Measurements from ENCODE around the gene SLC25A11. TPM values are rescaled to one million over a fixed set of nuclear protein-coding genes. Genes with fewer than 3 reads are reported as not detected.
"Not testable (repeated sequence)": the region's sequence is repeated elsewhere in the genome, so short reads cannot be mapped to it uniquely, and the experiment has no call there.

The SLC25A11 gene
- total RNA-seq, 1 donor from 2014 or later, result 208 TPM

- intact Hi-C loops (cut with DNase I), result no loop called here
- ATAC-seq (ENCODE audit: poor library complexity), result no peak
- DNase-seq, result no peak
Measured at GRCh38 chr17:4933646-4934045, 6.2 kb downstream of the SLC25A11 start.

DNA sequence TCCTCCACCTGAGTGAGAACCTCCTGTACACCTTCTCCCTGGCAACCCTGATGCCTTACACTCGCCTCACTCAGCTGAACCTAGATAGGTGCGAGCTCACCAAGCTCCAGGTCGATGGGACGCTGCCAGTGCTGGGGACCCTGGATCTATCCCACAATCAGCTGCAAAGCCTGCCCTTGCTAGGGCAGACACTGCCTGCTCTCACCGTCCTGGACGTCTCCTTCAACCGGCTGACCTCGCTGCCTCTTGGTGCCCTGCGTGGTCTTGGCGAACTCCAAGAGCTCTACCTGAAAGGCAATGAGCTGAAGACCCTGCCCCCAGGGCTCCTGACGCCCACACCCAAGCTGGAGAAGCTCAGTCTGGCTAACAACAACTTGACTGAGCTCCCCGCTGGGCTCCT lies 7.1 kb downstream of the SLC25A11 start:
- DNase-seq (no peak), ATAC-seq (ENCODE audit: poor library complexity) (no peak)
- intact Hi-C loops (cut with DNase I), result no loop called here

DNA sequence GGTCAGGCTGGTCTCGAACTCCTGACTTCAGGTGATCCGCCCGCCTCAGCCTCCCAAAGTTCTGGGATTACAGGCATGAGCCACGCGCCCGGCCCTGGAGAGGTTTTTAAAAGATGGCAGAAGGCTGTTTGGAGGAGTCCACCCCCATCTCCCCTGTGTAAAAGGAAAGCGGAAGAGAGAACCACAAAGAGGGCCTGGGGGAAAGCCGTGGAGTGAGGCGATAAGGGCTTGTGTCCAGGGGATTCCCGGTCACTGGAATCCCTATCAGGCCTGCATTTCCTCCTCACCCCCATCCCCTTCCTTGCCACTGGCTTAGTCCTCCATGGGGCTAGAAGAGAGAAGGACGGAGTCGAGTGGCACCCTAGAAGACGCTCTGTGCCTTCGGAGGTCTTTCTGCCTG lies 7.9 kb downstream of the SLC25A11 start, which contains the start of gene GP1BA:
Gene GP1BA, plus strand, starts transcription at position 315 of the 400 bp plus-strand sequence. CDS start 328 bp downstream, outside the sequence.
- ATAC-seq (ENCODE audit: poor library complexity) (no peak), DNase-seq (no peak)
- intact Hi-C loops (cut with DNase I), result no loop called here

GRCh38 chr17:4928881-4929280 lies 11.0 kb downstream of the SLC25A11 start:
- intact Hi-C loops (cut with DNase I), result no loop called here
- no peak for ATAC-seq (ENCODE audit: poor library complexity)
- no peak for DNase-seq

DNA sequence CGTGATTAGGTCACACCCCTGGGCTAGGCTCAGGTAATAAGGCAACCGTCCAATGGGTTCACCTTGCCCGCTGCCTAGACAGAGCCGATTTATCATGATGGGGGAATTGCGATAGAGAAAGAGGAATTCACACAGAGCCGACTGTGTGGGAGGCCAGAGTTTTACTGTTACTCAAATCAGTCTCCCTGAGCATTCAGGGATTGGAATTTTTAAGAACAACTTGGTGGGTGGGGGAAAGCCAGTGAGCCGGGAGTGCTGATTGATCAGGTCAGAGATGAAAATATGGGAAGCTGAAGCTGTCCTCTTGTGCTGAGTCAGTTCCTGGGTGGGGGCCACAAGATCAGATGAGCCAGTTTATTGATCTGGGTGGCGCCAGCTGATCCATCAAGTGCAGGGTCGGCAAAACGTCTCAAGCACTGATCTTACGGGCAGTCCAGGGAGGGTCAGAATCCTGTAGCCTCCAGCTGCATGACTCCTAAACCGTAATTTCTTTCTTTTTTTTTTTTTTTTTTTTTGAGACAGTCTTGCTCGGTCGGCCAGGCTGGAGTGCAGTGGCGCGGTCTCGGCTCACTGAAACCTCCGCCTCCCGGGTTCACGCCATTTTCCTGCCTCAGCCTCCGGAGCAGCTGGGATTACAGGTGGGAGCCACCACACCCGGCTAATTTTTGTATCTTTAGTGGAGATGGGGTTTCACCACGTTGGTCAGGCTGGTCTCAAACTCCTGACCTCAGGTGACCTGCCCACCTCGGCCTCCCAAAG lies 13.1 kb downstream of the SLC25A11 start:
- ATAC-seq (ENCODE audit: poor library complexity); intact Hi-C loops (cut with DNase I); DNase-seq: not testable (repeated sequence)

DNA sequence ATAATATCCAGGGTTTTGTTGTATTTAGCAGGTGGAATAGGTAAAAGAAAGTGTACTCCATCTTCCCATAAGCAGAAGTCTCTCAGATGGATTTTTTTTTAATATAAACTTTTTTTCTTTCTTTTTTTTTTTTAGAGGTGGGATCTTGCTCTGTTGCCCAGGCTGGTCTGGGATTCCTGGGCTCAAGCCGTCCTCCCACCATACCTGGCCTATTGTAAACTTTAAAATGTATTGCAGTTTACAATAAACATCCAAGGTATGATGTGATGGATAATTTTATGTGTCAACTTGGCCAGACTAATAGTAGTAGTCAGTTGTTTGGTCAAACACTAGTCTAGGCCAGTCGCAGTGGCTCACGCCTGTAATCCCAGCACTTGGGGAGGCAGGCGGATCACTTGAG lies 18.5 kb downstream of the SLC25A11 start:
- no peak for DNase-seq
- ATAC-seq (ENCODE audit: poor library complexity), result no peak
- intact Hi-C loops (cut with DNase I), result no loop called here

DNA sequence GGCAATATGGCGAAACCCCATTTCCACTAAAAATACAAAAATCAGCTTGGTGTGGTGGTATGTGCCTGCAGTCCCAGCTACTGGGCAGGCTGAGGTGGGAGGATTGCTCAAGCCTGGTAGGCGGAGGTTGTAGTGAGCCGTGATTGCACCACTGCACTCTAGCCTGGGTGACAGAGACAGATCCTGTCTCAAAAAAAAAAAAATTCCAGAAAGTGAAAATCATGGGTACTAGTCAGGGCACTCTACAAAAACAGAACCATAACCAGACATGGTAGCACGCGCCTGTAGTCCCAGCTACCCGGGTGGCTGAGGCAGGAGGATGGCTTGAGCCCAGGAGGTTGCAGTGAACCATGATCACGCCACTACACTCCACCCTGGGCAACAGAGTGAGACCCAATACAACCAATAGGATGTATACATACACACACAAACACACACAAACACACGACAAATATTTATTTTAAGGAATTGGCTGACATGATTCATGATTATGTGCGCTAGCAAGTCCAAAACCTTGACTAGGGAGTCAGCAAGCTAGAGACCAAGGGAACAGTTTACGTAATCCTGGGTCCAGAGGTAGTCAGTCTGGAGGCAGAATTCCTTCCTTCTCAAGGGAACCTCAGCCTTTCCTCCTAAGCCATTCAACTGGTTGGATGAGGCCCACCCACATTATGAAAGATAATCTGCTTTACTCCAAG lies 19.3 kb downstream of the SLC25A11 start:
- intact Hi-C loops (cut with DNase I), result no loop called here
- ATAC-seq (ENCODE audit: poor library complexity) (no peak), DNase-seq (no peak)

DNA sequence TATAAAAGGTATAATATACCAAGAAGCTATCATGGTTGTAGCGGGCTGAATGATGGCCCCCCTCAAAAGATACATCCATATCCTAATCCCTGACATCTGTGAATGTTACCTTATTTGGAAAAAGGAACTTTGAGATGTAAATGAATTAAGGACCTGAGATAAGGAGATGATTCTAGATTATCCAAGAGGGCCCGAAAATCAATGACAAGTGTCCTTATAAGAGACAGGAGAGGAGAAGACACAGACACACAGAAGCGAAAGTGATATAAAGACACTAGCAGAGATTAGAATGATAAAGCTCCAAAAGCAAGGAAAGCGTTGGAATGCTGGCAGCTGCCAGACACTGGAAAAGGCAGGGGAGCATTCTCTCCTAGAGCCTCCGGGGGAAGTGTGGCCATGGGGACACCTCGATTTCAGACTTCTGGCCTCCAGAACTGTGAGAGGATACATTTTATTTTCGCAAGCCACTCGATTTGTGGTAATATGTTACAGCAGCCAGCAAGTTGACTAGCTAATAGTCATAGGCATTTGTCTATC lies 20.3 kb downstream of the SLC25A11 start:
- intact Hi-C loops (cut with DNase I), result no loop called here
- DNase-seq, result no peak

GRCh38 chr17:4914551-4914950 lies 25.3 kb downstream of the SLC25A11 start:
- intact Hi-C loops (cut with DNase I); DNase-seq; ATAC-seq (ENCODE audit: poor library complexity): not testable (repeated sequence)

More for the DNA sequence above, 20.3 kb downstream of the SLC25A11 start:
- ATAC-seq (ENCODE audit: poor library complexity), result no peak

DNA sequence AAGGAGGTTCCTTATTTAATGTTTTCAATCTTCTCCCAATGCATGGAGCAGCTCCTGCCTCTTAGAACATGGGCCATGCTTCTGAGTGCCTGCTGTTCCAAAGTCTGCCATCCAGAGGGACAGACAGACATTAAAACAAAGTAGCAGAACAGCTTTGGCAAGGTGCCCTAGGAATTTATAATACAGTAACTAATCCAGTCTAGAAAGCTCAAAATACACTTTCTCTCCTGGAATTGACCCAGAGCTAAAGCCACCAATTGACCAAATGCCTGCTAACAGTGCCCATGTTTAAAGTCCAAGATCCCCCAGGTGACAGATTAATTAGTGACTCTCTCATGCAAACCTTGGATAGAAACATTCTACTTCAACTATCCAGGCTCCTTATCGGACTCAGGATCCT lies 25.9 kb downstream of the SLC25A11 start:
- no peak for ATAC-seq (ENCODE audit: poor library complexity)
- DNase-seq, result no peak
- intact Hi-C loops (cut with DNase I), result no loop called here

- peak; percentile 98 for ATAC-seq (ENCODE audit: poor library complexity)
- intact Hi-C loops (cut with DNase I), result loop anchor here (5.0 kb wide), 2 partner anchors 73 to 153 kb away; no protein-coding TSS in a partner anchor
- peak; percentile 94 for DNase-seq
Measured at GRCh38 chr17:4908711-4909496, 30.9 kb downstream of the SLC25A11 start.

DNA sequence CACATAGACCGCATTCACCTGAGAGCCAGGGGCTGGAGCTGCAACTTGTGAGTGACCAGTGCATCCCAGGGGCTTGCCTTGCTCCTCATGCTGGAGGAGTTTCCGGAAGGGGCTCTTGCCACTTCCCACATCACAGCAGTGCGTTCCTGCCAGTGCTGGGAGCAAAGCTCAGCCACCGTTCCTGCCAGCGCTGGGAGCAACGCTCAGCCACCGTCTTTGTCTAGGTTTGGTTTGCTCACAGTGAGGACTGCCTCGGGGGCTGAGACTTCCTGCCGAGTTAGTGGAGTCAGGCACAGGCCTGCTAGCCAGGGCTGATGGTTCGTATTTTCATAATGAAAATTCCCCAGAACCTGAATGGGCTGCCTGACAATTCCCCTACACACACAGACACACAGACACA lies 31.5 kb downstream of the SLC25A11 start:
- intact Hi-C loops (cut with DNase I), result loop anchor here (5.0 kb wide), 2 partner anchors 74 to 154 kb away; no protein-coding TSS in a partner anchor
- ATAC-seq (ENCODE audit: poor library complexity), result peak; percentile 32

GRCh38 chr17:4906642-4907041 lies 33.2 kb downstream of the SLC25A11 start:
- DNase-seq; ATAC-seq (ENCODE audit: poor library complexity): not testable (repeated sequence)
- intact Hi-C loops (cut with DNase I), result loop anchor here (5.0 kb wide), 2 partner anchors 76 to 156 kb away; no protein-coding TSS in a partner anchor

More for the DNA sequence above, 31.5 kb downstream of the SLC25A11 start:
- DNase-seq, result no peak

GRCh38 chr17:4903051-4903818 lies 36.6 kb downstream of the SLC25A11 start, which contains the start of gene CHRNE:
Gene CHRNE (minus strand): TSS chr17:4903098. CDS start chr17:4903063, 35 bp downstream.
- ATAC-seq (ENCODE audit: poor library complexity), result peak; percentile 49
- intact Hi-C loops (cut with DNase I), result no loop called here

GRCh38 chr17:4902540-4902939 lies 37.3 kb downstream of the SLC25A11 start:
- DNase-seq (no peak), ATAC-seq (ENCODE audit: poor library complexity) (no peak)
- intact Hi-C loops (cut with DNase I), result no loop called here

More at GRCh38 chr17:4903051-4903818, 36.6 kb downstream of the SLC25A11 start, which contains the start of gene CHRNE:
- DNase-seq, result no peak

- peak; percentile 23 for ATAC-seq (ENCODE audit: poor library complexity)
- DNase-seq, result peak; percentile 77
- intact Hi-C loops (cut with DNase I), result no loop called here
Measured at GRCh38 chr17:4901648-4902344, 38.0 kb downstream of the SLC25A11 start.

GRCh38 chr17:4901108-4901647 lies 38.7 kb downstream of the SLC25A11 start:
- ATAC-seq (ENCODE audit: poor library complexity), result no peak
- intact Hi-C loops (cut with DNase I), result no loop called here
- no peak for DNase-seq
